ENCODE data around the gene SNURF. TPM values are rescaled to one million over a fixed set of nuclear protein-coding genes. Genes with fewer than 3 reads are reported as not detected.

SNURF gene
- 74.3 and 82.8 TPM in 2 replicates for total RNA-seq

GRCh38 chr15:24954783-24955530, at the start of gene SNURF, which contains the start of gene SNRPN:
Gene SNURF (plus strand): TSS chr15:24954987. CDS start chr15:24955049, 62 bp downstream.
Gene SNRPN (plus strand): TSS chr15:24954987. CDS start chr15:24974454, 19,467 bp downstream.

Other genes with a start within 250 kb of the SNURF start
- 89.0 and 120 TPM in 2 replicates for gene SNRPN, start within 50 bp of the SNURF start, total RNA-seq